Keratinocyte (primary cell): ENCODE results near the gene CMYA5. TPM values are rescaled to one million over a fixed set of nuclear protein-coding genes. Genes with fewer than 3 reads are reported as not detected.

Source experiments
- DNase-seq: peaks from one replicate; pipeline ENCODE4 v3.0.0-alpha.2; 2011; ENCODE audit warnings: low read depth, missing footprints, low spot score
- FAIRE-seq: peaks from 2 replicates; lab custom pipeline; 2011; peaks lifted over from hg19 to GRCh38; lab: Jason Lieb, UNC
- H2AFZ ChIP-seq: 2 replicates; pipeline ENCODE4 v1.6.0; 2012; ENCODE audit warnings: low read length, control low read depth, inconsistent platforms; ENCODE audit not compliant: control insufficient read depth
- H3K27ac ChIP-seq: 2 replicates; pipeline ENCODE4 v1.5.1; 2011; ENCODE audit warnings: low read length; ENCODE audit not compliant: control insufficient read depth, insufficient read depth
- H3K27me3 ChIP-seq: 3 replicates; pipeline ENCODE4 v1.6.0; 2011; ENCODE audit warnings: low read length; ENCODE audit not compliant: control insufficient read depth, insufficient read depth; ENCODE audit errors: extremely low read depth
- H3K36me3 ChIP-seq, 2 experiments: 2 replicates in 1 of 2; 3 replicates in 1 of 2; pipeline ENCODE4 v1.5.1; 2011; ENCODE audit warnings: low read length in 2 of 2, mild to moderate bottlenecking in 1 of 2; ENCODE audit not compliant: control insufficient read depth in 2 of 2, insufficient read depth in 2 of 2; ENCODE audit errors: extremely low read depth in 1 of 2
- H3K4me1 ChIP-seq: 3 replicates; pipeline ENCODE4 v1.5.1; 2011; ENCODE audit warnings: low read length; ENCODE audit not compliant: control insufficient read depth, insufficient read depth; ENCODE audit errors: extremely low read depth
- H3K4me2 ChIP-seq: 3 replicates; pipeline ENCODE4 v1.6.0; 2011; ENCODE audit warnings: low read depth, low read length; ENCODE audit not compliant: control insufficient read depth, insufficient read depth; ENCODE audit errors: extremely low read depth
- H3K4me3 ChIP-seq, 3 experiments: fragments of 200-600 bp in 1 of 3; sonication (generic) in 1 of 3; 2 replicates in 2 of 3; 3 replicates in 1 of 3; pipeline ENCODE4 v1.5.1; 2011 to 2016; ENCODE audit warnings: low read length in 3 of 3, mild to moderate bottlenecking in 3 of 3, control low read depth in 2 of 3, inconsistent platforms in 1 of 3, low read depth in 1 of 3, mixed read lengths in 1 of 3, mixed run types in 1 of 3, moderate library complexity in 1 of 3; ENCODE audit not compliant: control insufficient read depth in 2 of 3, insufficient read depth in 2 of 3; ENCODE audit errors: extremely low read depth in 1 of 3
- H3K79me2 ChIP-seq: 2 replicates; pipeline ENCODE4 v1.6.0; 2012; ENCODE audit warnings: low read length; ENCODE audit not compliant: control insufficient read depth, insufficient read depth
- H3K9ac ChIP-seq: 3 replicates; pipeline ENCODE4 v1.6.0; 2011; ENCODE audit warnings: low read length; ENCODE audit not compliant: control insufficient read depth, insufficient read depth; ENCODE audit errors: extremely low read depth
- H3K9me1 ChIP-seq: 3 replicates; pipeline ENCODE4 v1.6.0; 2011; ENCODE audit warnings: low read length; ENCODE audit not compliant: control insufficient read depth, insufficient read depth; ENCODE audit errors: extremely low read depth
- H3K9me3 ChIP-seq: 2 replicates; pipeline ENCODE4 v1.5.1; 2012; ENCODE audit warnings: low read depth, low read length; ENCODE audit not compliant: control insufficient read depth
- H4K20me1 ChIP-seq: 3 replicates; pipeline ENCODE4 v1.6.0; 2011; ENCODE audit warnings: low read length; ENCODE audit not compliant: control insufficient read depth, insufficient read depth; ENCODE audit errors: extremely low read depth
- EZH2 ChIP-seq: IDR thresholded peaks from one replicate; pipeline ENCODE4 v1.6.1; 2012; ENCODE audit warnings: inconsistent platforms, mild to moderate bottlenecking, low read length, moderate library complexity
- dilution Hi-C: fragments of 300-500 bp; cut with MboI; formaldehyde crosslinking; loops from one replicate; pipeline ENCODE4 v1.7.0; 2020; ENCODE audit warnings: low sequenced_read_pairs; ENCODE audit not compliant: extremely low pct_ligation_motif_present
- polyA plus RNA-seq, 5 experiments: library from polyadenylated mRNA; depleted of rRNA in 3 of 5; stranded (reverse) in 3 of 5; stranded (forward) in 1 of 5; unstranded in 1 of 5; fragments of >200 nt; gene quantifications; 1 replicate in 1 of 5; 2 replicates in 3 of 5; 3 replicates in 1 of 5; pipeline versions ENCODE4 v1.2.1 to v1.2.3, GENCODE V29; 2011 to 2012; ENCODE audit warnings: missing spikeins in 2 of 5, low read depth in 1 of 5, low replicate concordance in 1 of 5
- TF ChIP-seq, protein P1 (sequence below), 3 experiments: IDR thresholded peaks in 1 of 3; conservative IDR thresholded peaks in 1 of 3; optimal IDR thresholded peaks in 1 of 3; 2 replicates in 2 of 3; 3 replicates in 1 of 3; pipeline versions ENCODE3 to v1.5.1; 2011; ENCODE audit warnings: low read length in 3 of 3, mild to moderate bottlenecking in 3 of 3, moderate library complexity in 2 of 3, control low read depth in 1 of 3, inconsistent platforms in 1 of 3; ENCODE audit not compliant: insufficient read depth in 2 of 3; ENCODE audit errors: extremely low read depth in 1 of 3

Gene CMYA5
- polyA plus RNA-seq, 1 donor (not counting 4 experiments of a cell fraction or from before 2014, with no cell fraction given), result 0.25 TPM

DNA sequence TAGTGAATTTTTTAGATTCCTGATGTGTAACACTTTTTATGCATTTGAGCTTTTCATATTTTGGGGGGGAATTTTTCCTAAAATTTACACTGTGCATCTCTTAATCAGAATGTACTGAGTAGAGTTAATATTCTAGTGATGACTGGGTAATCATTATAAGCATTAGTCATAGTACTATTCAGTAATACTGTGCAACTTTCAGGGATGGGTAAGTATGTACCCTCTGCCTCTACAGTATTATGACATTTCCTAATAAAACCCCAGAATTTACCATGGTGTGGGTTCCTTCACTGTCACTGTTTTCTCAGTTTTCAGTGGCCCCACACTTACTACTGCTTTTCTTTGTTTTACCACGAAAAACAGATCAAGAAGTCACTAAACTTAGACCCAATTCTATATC, 2.8 kb upstream of the CMYA5 start:
- Histone ChIP-seq H4K20me1 (no peaks in the 10 kb centered on the region), H3K27ac (no peak overlapping the region), H3K4me2 (no peak overlapping the region), H3K9me3 (no peaks in the 10 kb centered on the region), H3K4me3 (no peak overlapping the region), H3K9ac (no peak overlapping the region), H3K36me3 (peaks cover 0 to 2% of the 10 kb centered on the region in 2 experiments), H3K4me1 (peaks cover 11% of the 10 kb centered on the region), H2AFZ (no peak overlapping the region), H3K27me3 (no peaks in the 10 kb centered on the region), H3K9me1 (no peaks in the 10 kb centered on the region), H3K79me2 (no peaks in the 10 kb centered on the region)
- FAIRE-seq, result no peak
- no peak for DNase-seq
- TF ChIP-seq, protein P1, sequence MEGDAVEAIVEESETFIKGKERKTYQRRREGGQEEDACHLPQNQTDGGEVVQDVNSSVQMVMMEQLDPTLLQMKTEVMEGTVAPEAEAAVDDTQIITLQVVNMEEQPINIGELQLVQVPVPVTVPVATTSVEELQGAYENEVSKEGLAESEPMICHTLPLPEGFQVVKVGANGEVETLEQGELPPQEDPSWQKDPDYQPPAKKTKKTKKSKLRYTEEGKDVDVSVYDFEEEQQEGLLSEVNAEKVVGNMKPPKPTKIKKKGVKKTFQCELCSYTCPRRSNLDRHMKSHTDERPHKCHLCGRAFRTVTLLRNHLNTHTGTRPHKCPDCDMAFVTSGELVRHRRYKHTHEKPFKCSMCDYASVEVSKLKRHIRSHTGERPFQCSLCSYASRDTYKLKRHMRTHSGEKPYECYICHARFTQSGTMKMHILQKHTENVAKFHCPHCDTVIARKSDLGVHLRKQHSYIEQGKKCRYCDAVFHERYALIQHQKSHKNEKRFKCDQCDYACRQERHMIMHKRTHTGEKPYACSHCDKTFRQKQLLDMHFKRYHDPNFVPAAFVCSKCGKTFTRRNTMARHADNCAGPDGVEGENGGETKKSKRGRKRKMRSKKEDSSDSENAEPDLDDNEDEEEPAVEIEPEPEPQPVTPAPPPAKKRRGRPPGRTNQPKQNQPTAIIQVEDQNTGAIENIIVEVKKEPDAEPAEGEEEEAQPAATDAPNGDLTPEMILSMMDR (optimal IDR thresholded peaks at IDR 0.05 in 1 of 3, IDR thresholded peaks at IDR 0.05 in 1 of 3, conservative IDR thresholded peaks at IDR 0.05 in 1 of 3; ENCODE audit: extremely low read depth in 1 of 3, insufficient read depth in 2 of 3, low read length in 3 of 3), result no peak
- TF ChIP-seq EZH2, result no peak
- dilution Hi-C loops, result no loop called here

DNA sequence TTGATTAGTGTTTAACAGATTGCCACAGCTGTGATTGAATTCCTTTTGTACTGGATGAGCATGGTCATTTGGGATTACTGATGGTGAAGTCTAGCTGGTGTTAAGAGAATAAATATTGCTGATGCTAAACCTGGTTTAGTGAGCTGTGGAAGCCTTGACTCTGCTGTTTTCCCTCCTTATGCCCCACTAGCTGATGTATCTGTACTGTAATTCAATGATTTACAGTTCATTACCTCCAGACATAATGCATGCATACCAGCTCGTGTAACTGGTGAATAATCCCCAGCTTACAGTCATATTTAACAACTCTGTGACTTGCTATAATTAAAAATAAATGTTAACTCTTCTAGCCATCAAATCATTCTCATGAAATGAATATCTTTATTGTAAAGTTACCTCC, 1.7 kb upstream of the CMYA5 start:
- Histone ChIP-seq H3K36me3 (no peaks in the 10 kb centered on the region), H3K4me1 (peaks cover 11% of the 10 kb centered on the region), H3K27ac (no peak overlapping the region), H4K20me1 (no peaks in the 10 kb centered on the region), H3K9me3 (no peaks in the 10 kb centered on the region), H3K9me1 (no peaks in the 10 kb centered on the region), H3K79me2 (no peaks in the 10 kb centered on the region), H3K4me3 (no peak overlapping the region), H3K27me3 (no peaks in the 10 kb centered on the region), H2AFZ (no peak overlapping the region), H3K9ac (no peak overlapping the region), H3K4me2 (no peak overlapping the region)
- no peak for FAIRE-seq
- TF ChIP-seq EZH2, result no peak
- TF ChIP-seq, protein P1 (optimal IDR thresholded peaks at IDR 0.05 in 1 of 3, IDR thresholded peaks at IDR 0.05 in 1 of 3, conservative IDR thresholded peaks at IDR 0.05 in 1 of 3; ENCODE audit: extremely low read depth in 1 of 3, insufficient read depth in 2 of 3, low read length in 3 of 3), result no peak
- dilution Hi-C loops, result no loop called here
- no peak for DNase-seq
